GM12872 (cell line): ENCODE data around the gene OR7A17.

Experiments
- TF ChIP-seq, protein P1 (sequence below): IDR thresholded peaks from 3 replicates; pipeline ENCODE4 v1.5.1; 2011; ENCODE audit warnings: low read depth, mild to moderate bottlenecking, low read length, moderate library complexity; ENCODE audit not compliant: insufficient read depth

The OR7A17 gene

DNA sequence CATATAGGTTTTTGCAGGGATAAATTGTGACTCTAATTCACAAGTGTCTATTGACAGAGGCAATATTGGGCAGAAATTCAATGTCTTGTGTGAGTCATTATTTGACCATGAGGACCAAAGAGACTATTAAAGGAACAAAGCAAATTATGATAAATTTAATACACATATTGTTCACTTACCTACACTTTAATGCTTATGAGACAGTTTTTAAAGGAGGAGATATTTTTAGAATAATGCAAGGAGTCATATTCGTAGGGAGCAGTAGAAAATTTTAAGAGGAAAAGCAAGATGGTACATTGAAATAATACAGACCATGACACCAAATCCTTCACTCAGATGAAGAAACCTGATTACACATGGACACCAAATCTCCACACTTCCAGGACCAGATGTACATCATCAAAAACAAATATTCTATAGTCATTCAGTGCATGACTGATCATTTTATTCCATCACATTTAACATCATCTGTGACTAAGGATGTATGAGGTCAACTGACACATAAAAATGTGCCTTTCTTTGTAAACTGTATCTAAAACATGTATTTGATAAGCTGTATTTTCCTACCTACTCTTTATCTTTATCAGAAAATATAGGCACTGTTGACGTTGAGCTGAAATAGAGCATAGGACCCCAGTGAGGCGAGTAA lies 4.2 kb upstream of the OR7A17 start:
- TF ChIP-seq, protein P1, sequence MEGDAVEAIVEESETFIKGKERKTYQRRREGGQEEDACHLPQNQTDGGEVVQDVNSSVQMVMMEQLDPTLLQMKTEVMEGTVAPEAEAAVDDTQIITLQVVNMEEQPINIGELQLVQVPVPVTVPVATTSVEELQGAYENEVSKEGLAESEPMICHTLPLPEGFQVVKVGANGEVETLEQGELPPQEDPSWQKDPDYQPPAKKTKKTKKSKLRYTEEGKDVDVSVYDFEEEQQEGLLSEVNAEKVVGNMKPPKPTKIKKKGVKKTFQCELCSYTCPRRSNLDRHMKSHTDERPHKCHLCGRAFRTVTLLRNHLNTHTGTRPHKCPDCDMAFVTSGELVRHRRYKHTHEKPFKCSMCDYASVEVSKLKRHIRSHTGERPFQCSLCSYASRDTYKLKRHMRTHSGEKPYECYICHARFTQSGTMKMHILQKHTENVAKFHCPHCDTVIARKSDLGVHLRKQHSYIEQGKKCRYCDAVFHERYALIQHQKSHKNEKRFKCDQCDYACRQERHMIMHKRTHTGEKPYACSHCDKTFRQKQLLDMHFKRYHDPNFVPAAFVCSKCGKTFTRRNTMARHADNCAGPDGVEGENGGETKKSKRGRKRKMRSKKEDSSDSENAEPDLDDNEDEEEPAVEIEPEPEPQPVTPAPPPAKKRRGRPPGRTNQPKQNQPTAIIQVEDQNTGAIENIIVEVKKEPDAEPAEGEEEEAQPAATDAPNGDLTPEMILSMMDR: no peak

DNA sequence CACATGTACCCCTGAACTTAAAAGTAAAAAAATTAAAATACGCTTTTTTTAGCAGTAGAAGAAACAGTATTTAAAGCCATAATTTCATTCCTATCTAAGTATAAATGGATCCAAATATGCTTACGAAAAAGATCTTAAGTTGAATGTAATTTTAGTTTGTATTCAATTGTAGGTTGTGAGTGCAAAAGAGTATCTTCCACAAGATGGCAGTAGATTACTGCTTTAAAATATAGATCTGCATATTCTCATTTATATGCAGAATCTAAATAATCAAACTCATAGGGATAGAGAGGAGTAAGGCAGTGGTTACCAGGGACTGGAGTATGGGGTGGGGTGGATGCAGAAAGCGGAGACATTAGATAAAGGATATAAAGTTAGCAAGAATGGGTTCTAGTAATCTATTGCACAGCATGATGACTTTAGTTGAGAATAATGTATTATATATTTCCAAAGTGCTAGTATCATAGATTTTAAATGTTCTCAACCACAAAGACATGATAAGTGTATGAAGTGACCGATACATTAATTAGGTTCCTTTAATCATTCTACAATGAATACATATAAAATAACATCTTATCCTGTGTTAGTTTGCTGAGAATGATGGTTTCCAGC lies 14.2 kb downstream of the OR7A17 start:
- TF ChIP-seq, protein P1: peak; percentile 39; the same call in 1 of the 3 replicates

DNA sequence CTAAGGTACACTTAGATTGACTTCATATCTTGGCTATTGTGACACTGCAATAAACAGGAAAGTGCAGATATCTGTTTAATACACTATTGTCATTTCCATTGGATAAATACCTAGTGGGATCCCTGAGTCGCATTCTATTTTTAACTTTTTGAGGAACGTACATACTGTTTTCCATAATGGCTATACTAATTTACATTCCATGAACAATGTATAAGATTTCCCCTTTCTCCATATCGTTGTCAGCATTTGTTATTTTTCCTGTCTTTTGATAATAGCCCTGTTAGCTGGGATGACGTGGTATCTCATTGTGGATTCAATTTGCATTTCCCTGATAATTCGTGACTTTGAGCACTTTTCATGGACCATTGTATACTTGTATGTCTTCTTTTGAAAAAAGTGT lies 17.4 kb downstream of the OR7A17 start:
- TF ChIP-seq, protein P1: no peak

DNA sequence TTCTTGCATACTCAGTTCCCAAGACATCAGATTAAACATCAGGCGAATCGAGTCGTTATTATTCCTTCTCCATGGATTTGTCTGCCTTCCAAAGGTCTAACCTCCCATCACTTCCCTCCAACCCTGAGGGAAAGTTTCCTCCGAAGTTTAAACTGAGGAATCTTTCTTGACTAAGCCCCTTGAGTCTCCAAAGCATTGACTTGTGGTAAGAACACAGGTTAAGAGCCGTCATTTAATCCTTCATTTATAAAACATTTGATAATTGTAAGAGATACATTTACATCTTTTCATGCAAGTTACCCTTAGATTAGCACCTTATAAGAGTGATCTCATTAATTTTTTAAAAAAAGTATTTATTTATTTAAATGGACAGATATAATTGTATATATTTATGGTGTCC lies 37.1 kb downstream of the OR7A17 start, which contains the start of gene OR7A10:
Gene OR7A10 (minus strand): TSS at position 101 of the 400 bp plus-strand sequence. CDS start 7,045 bp downstream, outside the sequence.
- TF ChIP-seq, protein P1: no peak

DNA sequence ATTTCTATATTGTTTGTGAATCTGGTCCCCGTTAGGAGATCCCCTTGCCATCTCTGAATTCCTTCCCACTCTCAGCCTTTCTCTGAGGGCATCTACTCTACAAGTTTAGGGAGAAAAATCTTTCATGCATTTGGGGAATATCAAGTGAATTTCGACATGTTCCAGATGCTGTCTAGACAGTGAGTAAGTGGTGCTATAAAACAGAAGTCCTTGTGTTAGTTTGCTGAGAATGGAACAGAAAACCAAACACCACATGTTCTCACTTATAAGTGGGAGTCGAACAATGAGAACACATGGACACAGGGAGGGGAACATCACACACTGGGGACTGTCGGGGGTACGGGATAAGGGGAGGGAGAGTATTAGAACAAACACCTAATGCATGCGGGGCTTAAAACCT lies 42.4 kb downstream of the OR7A17 start:
- TF ChIP-seq, protein P1: no peak

DNA sequence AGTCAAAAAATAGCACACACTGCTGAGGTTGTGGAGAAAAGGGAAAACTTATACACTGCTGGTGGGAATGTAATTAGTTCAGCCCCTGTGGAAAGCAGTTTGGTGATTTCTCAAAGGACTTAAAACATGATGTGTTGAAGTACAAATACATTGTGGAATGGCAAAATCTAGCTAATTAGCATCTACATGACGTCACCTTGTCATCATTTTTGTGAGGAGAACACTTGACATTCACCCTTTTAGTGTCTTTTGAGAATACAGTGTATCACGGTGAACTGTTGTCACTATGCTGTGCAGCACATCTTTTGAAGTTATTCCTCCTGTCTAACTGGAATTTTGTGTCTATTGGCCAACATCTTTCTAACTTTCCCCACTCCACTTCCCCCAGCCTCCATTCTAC lies 42.8 kb downstream of the OR7A17 start:
- TF ChIP-seq, protein P1: no peak

DNA sequence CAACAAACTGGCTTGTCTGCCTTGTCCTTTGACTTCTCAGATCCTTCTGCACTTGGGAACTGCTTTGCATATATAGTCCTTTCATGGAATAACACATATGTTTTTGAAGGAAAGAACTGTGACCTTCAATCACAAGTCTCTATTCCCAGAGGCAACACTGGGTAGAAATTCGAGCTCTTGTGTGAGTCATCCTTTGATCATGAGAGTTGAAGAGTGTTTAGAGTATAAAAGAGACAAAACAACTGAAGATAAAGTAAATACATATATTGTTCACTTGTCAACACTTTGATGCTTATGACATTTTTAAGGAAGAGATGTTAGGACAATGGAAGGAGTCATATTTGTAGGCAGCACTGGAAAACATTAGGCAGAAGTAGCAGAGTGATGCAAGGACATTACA lies 45.7 kb downstream of the OR7A17 start:
- TF ChIP-seq, protein P1: no peak
